GM21619 (cell line): ENCODE results near the gene TMCO5A.
A peak's percentile ranks its signal among the peaks of the same experiment; 100 is the strongest.

ENCODE experiments used
- ATAC-seq: cut with Tn5 transposase; IDR thresholded peaks from one replicate; pipeline ENCODE4 v1.9.1; 2021; ENCODE audit not compliant: unreplicated experiment

The TMCO5A gene

DNA sequence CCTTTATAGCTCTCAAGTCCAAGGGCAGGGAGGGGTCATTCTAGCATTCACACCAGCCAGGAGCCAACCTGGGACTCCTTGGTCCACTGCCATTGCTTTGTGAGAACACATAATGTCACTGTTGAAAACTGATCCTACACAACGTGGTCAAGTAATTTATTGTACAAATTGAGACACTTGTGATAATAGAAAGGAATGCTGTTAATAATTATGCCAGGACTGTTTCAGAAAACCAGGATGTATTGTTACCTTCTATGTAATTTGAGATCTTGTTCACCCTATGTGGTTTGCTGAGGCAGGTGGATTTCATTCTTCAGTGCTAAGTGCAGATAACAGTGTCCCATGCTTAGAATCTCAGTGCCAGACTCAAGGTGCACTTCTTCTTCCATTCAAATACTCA is 33.3 kb downstream of the TMCO5A start:
- ATAC-seq, result no peak

DNA sequence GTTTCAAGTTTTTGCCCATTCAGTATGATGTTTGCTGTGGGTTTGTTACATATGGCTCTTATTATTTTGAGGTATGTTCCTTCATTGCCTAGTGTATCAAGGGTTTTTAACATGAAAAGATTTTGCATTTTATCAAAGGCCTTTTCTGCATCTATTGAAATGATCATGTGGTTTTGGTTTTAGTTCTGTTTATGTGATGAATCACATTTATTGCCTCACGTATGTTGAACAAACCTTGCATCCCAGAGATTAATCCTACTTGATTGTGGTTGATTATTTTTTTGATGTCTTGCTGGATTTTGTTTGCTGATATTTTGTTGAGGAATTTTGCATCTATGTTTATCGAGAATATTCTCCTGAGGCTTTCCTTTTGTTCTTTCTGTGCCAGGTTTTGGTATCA is 39.4 kb downstream of the TMCO5A start:
- ATAC-seq, result no peak

GRCh38 chr15:37978231-37978630 is 43.8 kb downstream of the TMCO5A start:
- ATAC-seq, result no peak

DNA sequence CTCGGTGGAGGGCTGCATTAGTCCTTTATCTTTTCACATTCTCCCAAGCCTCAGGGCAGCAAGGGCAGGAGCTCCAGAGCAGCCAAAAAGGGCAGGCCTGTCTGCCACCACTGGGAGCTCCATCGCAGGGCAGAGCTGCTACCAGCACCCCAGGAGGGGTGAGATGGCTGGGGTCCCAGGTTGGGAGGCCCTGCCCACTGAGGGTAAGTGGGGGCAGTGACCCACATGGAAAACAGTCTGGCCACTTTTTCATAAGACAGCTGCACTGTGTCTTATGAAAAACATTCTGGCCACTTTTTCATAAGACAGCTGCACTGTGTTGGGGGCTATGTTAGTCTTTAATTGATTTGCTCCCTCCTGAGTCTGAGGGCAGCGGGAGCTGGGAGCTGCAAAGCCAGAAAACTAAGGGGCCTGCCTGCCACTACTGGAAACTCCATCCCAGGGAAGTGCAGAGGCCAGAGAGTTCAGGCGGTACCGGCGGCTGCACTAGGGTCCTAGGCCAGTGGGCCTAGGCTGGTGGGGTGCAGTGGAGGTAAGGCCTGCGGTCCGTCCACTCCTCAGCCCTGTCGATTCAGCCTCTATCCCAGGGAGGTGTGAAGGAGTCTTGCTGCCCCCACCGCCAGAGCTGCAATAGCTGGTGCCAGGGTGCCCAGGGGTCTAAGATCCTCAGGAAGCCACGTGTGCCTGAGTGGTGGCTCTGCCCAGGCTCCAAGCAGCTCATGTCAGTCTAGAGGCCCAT is 45.4 kb downstream of the TMCO5A start:
- no peak for ATAC-seq

GRCh38 chr15:37981201-37981600 is 46.8 kb downstream of the TMCO5A start:
- ATAC-seq, result no peak

DNA sequence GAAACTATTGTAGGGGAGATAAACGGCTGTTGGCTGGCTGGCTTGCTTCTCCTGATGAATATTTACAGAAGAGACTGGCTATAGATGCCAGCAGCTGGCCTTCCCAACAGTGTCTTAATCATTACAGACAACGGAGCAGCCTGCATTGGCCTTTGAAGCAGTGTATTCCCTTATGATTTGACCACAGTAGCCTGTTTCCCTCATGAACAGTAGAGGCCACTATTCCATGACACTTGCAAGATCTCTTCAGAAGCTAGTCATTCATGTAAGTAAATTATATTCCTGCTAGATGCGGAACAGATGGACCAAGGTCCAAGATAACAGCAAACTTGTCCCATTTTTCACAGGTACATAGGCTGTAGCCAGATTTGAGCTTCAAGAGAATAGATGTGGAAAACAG is 47.3 kb downstream of the TMCO5A start:
- ATAC-seq, result no peak

GRCh38 chr15:37984368-37984767 is 49.9 kb downstream of the TMCO5A start:
- ATAC-seq, result no peak

GRCh38 chr15:37995461-37996347 is 61.3 kb downstream of the TMCO5A start:
- ATAC-seq, result peak; percentile 51
